ENCODE data around the gene PAM16. TPM values are rescaled to one million over a fixed set of nuclear protein-coding genes. Genes with fewer than 3 reads are reported as not detected.
A peak's percentile ranks its signal among the peaks of the same experiment; 100 is the strongest.

The PAM16 gene
- total RNA-seq, 4 donors from 2014 or later = 26.5 to 40.5 (median 29.2) TPM

- DNase-seq = no peak
- WGBS, 2 donors (ENCODE audit: low coverage in 1 of 2) = 0 to 5% methylated on average over 4 to 9 of the region's 93 CpGs
- Histone ChIP-seq H3K9me3 (no peaks in the 10 kb centered on the region), H3K4me3 (peak overlapping the region; percentile 40 to 66 (median 45)), H3K36me3 (no peaks in the 10 kb centered on the region), H3K27ac (peak overlapping the region; percentile 88 to 97 (median 89)), H3K27me3 (peaks cover 45% of the 10 kb centered on the region), H3K4me1 (peaks cover 33 to 60% (median 51%) of the 10 kb centered on the region in 4 donors)
- intact Hi-C loops (cut with DNase I; ENCODE audit: low total_unique reads) (no loop called here), in situ Hi-C loops (cut with MboI; ENCODE audit: low pct_ligation_motif_present in 1 of 4, low pct_unique_long_range_greater_than_20kb in 1 of 4, low sequenced_read_pairs in 3 of 4) (no loop called here)
- TF ChIP-seq POLR2A (IDR thresholded peaks at IDR 0.05) (no peak), CTCF (IDR thresholded peaks at IDR 0.05) (no peak), EP300 (IDR thresholded peaks at IDR 0.05; ENCODE audit: low read depth) (no peak), POLR2AphosphoS5 (IDR thresholded peaks at IDR 0.05) (no peak)
Measured at GRCh38 chr16:4316108-4316863, 34.8 kb downstream of the PAM16 start.

- Histone ChIP-seq H3K9me3 (no peaks in the 10 kb centered on the region), H3K27ac (peak within 1 kb of the TSS; percentile 88 to 97 (median 89)), H3K27me3 (peaks cover 45% of the 10 kb centered on the region), H3K36me3 (no peaks in the 10 kb centered on the region), H3K4me1 (peaks cover 33 to 53% (median 46%) of the 10 kb centered on the region in 4 donors), H3K4me3 (peak within 1 kb of the TSS; percentile 40 to 66 (median 47))
- intact Hi-C loops (cut with DNase I; ENCODE audit: low total_unique reads) = no loop called here
- in situ Hi-C loops (cut with MboI; ENCODE audit: low pct_ligation_motif_present in 1 of 4, low pct_unique_long_range_greater_than_20kb in 1 of 4, low sequenced_read_pairs in 3 of 4) = no loop called here
- DNase-seq = peak; percentile 60
- 0% methylated on average over 22 of the region's 115 CpGs; no CpG with 5 or more reads in 1 of the 2 donors for WGBS, 2 donors (ENCODE audit: low coverage in 1 of 2)
- TF ChIP-seq EP300 (IDR thresholded peaks at IDR 0.05; ENCODE audit: low read depth) = no peak
- no peak for TF ChIP-seq POLR2AphosphoS5 (IDR thresholded peaks at IDR 0.05)
- TF ChIP-seq CTCF (IDR thresholded peaks at IDR 0.05) = no peak
- no peak for TF ChIP-seq POLR2A (IDR thresholded peaks at IDR 0.05)
Measured at GRCh38 chr16:4315186-4316107, 35.7 kb downstream of the PAM16 start, which contains the start of gene GLIS2. GLIS2 (plus strand) TSS chr16:4316067; CDS start chr16:4332281, 16,214 bp downstream.

GRCh38 chr16:4314532-4315185, 36.5 kb downstream of the PAM16 start:
- Histone ChIP-seq H3K4me3 (peak overlapping the region; percentile 40 to 66 (median 47)), H3K27me3 (peaks cover 45% of the 10 kb centered on the region), H3K27ac (peak overlapping the region; percentile 88 to 97 (median 89)), H3K9me3 (no peaks in the 10 kb centered on the region), H3K36me3 (no peaks in the 10 kb centered on the region), H3K4me1 (peaks cover 30 to 48% (median 40%) of the 10 kb centered on the region in 4 donors)
- 3% methylated on average over 32 of the region's 33 CpGs; no CpG with 5 or more reads in 1 of the 2 donors for WGBS, 2 donors (ENCODE audit: low coverage in 1 of 2)
- DNase-seq = no peak
- in situ Hi-C loops (cut with MboI; ENCODE audit: low pct_ligation_motif_present in 1 of 4, low pct_unique_long_range_greater_than_20kb in 1 of 4, low sequenced_read_pairs in 3 of 4) (no loop called here), intact Hi-C loops (cut with DNase I; ENCODE audit: low total_unique reads) (no loop called here)
- no peak for TF ChIP-seq POLR2AphosphoS5 (IDR thresholded peaks at IDR 0.05)
- TF ChIP-seq POLR2A (IDR thresholded peaks at IDR 0.05) = no peak
- TF ChIP-seq EP300 (IDR thresholded peaks at IDR 0.05; ENCODE audit: low read depth) = no peak
- TF ChIP-seq CTCF (IDR thresholded peaks at IDR 0.05) = peak in 1 of 5 experiments; percentile 5
